Heart left ventricle (tissue), 16 donors: ENCODE results near the gene CARD14. TPM values are rescaled to one million over a fixed set of nuclear protein-coding genes. Genes with fewer than 3 reads are reported as not detected.

Source experiments
- ATAC-seq, 4 donors: fragments of 200-7000 bp; cut with Tn5 transposase; one replicate each; pipeline ENCODE4 v1.9.1; 2020 to 2022; ENCODE audit warnings: moderate library complexity in 4 of 4, mild to moderate bottlenecking in 3 of 4, moderate number of reproducible peaks in 1 of 4
- DNase-seq, 5 donors: peaks; one replicate each; pipeline ENCODE4 v3.0.0-alpha.2; 2020
- H3K27ac ChIP-seq, 12 donors: fragments of 200-600 bp; sonication (generic) in 4 of 12; one replicate each; pipeline versions ENCODE4 v1.5.0 to v1.8.0; 2016 to 2022; ENCODE audit warnings: mild to moderate bottlenecking in 2 of 12
- H3K27me3 ChIP-seq, 9 donors: fragments of 200-600 bp; sonication (generic) in 2 of 9; one replicate each; pipeline versions ENCODE4 v1.5.1 to v1.8.0; 2016 to 2022; ENCODE audit warnings: mild to moderate bottlenecking in 3 of 9
- H3K36me3 ChIP-seq, 9 donors: fragments of 200-600 bp; sonication (generic) in 2 of 9; one replicate each; pipeline versions ENCODE4 v1.5.0 to v1.8.0; 2018 to 2022; ENCODE audit warnings: mild to moderate bottlenecking in 2 of 9
- H3K4me1 ChIP-seq, 12 donors: fragments of 200-600 bp; sonication (generic) in 4 of 12; one replicate each; pipeline versions ENCODE4 v1.5.0 to v1.8.0; 2016 to 2022; ENCODE audit warnings: mild to moderate bottlenecking in 3 of 12
- H3K4me3 ChIP-seq, 12 donors: fragments of 200-600 bp; sonication (generic) in 4 of 12; one replicate each; pipeline versions ENCODE4 v1.5.0 to v1.8.0; 2017 to 2022; ENCODE audit warnings: mild to moderate bottlenecking in 9 of 12, moderate library complexity in 4 of 12
- H3K9me3 ChIP-seq, 12 donors: fragments of 200-600 bp; sonication (generic) in 4 of 12; one replicate each; pipeline versions ENCODE4 v1.5.0 to v1.8.0; 2016 to 2022; ENCODE audit warnings: mild to moderate bottlenecking in 1 of 12
- CTCF ChIP-seq, 12 donors: fragments of 200-600 bp; sonication (generic) in 4 of 12; IDR thresholded peaks; one replicate each; pipeline versions ENCODE4 v1.5.0 to v1.8.0; 2018 to 2022; ENCODE audit warnings: antibody characterized with exemption in 12 of 12, mild to moderate bottlenecking in 5 of 12
- POLR2A ChIP-seq, 2 donors: fragments of 450-650 bp; IDR thresholded peaks; one replicate each; pipeline ENCODE4 v1.6.1; 2017; ENCODE audit warnings: antibody characterized with exemption in 2 of 2, mild to moderate bottlenecking in 2 of 2, moderate library complexity in 2 of 2
- WGBS, 4 donors: extraction: QIAGEN DNeasy Blood & Tissue Kit in 2 of 4; methylation state at CpG; one replicate each; pipeline versions ENCODE4 v1.1.5 to v1.1.7; 2013 to 2018; 5-methylcytosine and 5-hydroxymethylcytosine counted together
- intact Hi-C, 10 donors: fragments of 100-400 bp; cut with DNase I; formaldehyde crosslinking; loops; one replicate each; pipeline versions ENCODE4 v1.11.1 to v1.14.2; 2022
- polyA plus RNA-seq, 2 donors: library from polyadenylated mRNA; stranded (reverse); fragments of 200-250 nt; gene quantifications; one replicate each; pipeline ENCODE4 v1.2.3, GENCODE V29; 2013
- total RNA-seq, 9 donors: library from RNA; depleted of rRNA in 2 of 9; stranded (reverse); fragments of >200 nt in 2 of 9; fragmentation: NEBNext Ultra II Directional in 3 of 9; extraction: Animal tissue kit (Norgen Biotek cat#: 25700) in 3 of 9; gene quantifications; one replicate each; pipeline versions ENCODE4 v1.1.0 to v1.2.4, GENCODE V29; 2016 to 2023
- donor health status: ischemic (EF 13 %, LVEDD 7.1; RV severe dilation, severe dysfunction).
- donor health status: healthy with polysubstance abuse.
- donor health status: DM: no; HTN: yes; CAD: no.
- donor health status: DM: no; HTN: no; CAD: no.
- donor health status: ischemic (EF 25% LVEDD 6.9; RV normal size, moderate dysfunction).
- donor health status: ischemic (EF 25% LVEDD 5.7; RV mildly dilated, moderate dysfunction).
- donor health status: healthy.
- donor health status: DM: yes; HTN: yes; CAD: no.
- donor health status: ischemic (EF 35%, LVEDD 5.7; RV mildly dilated, moderate dysfunction).
- donor health status: nonischemic (EF 11% LVEDD 7.7; RV severe dilation, severe dysfunction).
- donor health status: DM: yes; HTN: yes; CAD: no.
- donor health status: PGD.
- donor health status: ischemic (EF 29% LVEDD 5.4; RV normal size, mild dysfunction).
- donor health status: nonischemic (EF 23%, LVEDD 6.1; RV moderate dilation, normal function).

CARD14 gene
- total and polyA plus RNA-seq, 11 donors, result 0.11 to 0.44 (median 0.19) TPM; not detected in 5

- Histone ChIP-seq H3K9me3 (no peaks in the 10 kb centered on the region), H3K27ac (no peak overlapping the region), H3K4me1 (no peaks in the 10 kb centered on the region), H3K36me3 (peaks cover 0 to 1% (median 0%) of the 10 kb centered on the region in 9 donors), H3K4me3 (no peak overlapping the region), H3K27me3 (no peaks in the 10 kb centered on the region)
- ATAC-seq (peak in 2 of 4 donors; percentile 30 to 52), DNase-seq (no peak)
- TF ChIP-seq POLR2A (IDR thresholded peaks at IDR 0.05), result no peak
- no peak for TF ChIP-seq CTCF (IDR thresholded peaks at IDR 0.05)
- intact Hi-C loops, result no loop called here
- whole genome bisulfite sequencing, 4 donors, result 50 to 59% (median 52%) methylated on average over 15 of the region's 15 CpGs
Measured at GRCh38 chr17:80124351-80124981, 45.4 kb upstream of the CARD14 start.

- intact Hi-C loops, result no loop called here
- Histone ChIP-seq H3K27me3 (no peaks in the 10 kb centered on the region), H3K4me3 (no peak overlapping the region), H3K4me1 (no peaks in the 10 kb centered on the region), H3K9me3 (no peaks in the 10 kb centered on the region), H3K27ac (no peak overlapping the region), H3K36me3 (no peaks in the 10 kb centered on the region)
- 69 to 75% (median 72%) methylated on average over 14 of the region's 14 CpGs for WGBS, 4 donors
- ATAC-seq (no peak), DNase-seq (no peak)
- TF ChIP-seq POLR2A (IDR thresholded peaks at IDR 0.05) (no peak), CTCF (IDR thresholded peaks at IDR 0.05) (no peak)
Measured at GRCh38 chr17:80125656-80126448, 44.0 kb upstream of the CARD14 start.

- no peaks in the 10 kb centered on the region for H3K4me1 ChIP-seq
- WGBS, 4 donors, result 85 to 91% (median 90%) methylated on average over 3 of the region's 3 CpGs
- DNase-seq (no peak), ATAC-seq (no peak)
- no peaks in the 10 kb centered on the region for H3K9me3 ChIP-seq
- H3K4me3 ChIP-seq, result no peak overlapping the region
- H3K27ac ChIP-seq, result no peak overlapping the region
- H3K27me3 ChIP-seq, result no peaks in the 10 kb centered on the region
- TF ChIP-seq POLR2A (IDR thresholded peaks at IDR 0.05) (no peak), CTCF (IDR thresholded peaks at IDR 0.05) (no peak)
- intact Hi-C loops, result no loop called here
- H3K36me3 ChIP-seq, result no peaks in the 10 kb centered on the region
Measured at GRCh38 chr17:80126449-80126715, 43.4 kb upstream of the CARD14 start.

GRCh38 chr17:80129006-80129565 is 40.7 kb upstream of the CARD14 start:
- no peak for DNase-seq
- Histone ChIP-seq H3K4me1 (no peaks in the 10 kb centered on the region), H3K4me3 (no peak overlapping the region), H3K9me3 (no peaks in the 10 kb centered on the region), H3K27ac (no peak overlapping the region), H3K36me3 (peaks cover 0 to 16% (median 10%) of the 10 kb centered on the region in 9 donors), H3K27me3 (no peaks in the 10 kb centered on the region)
- no peak for TF ChIP-seq POLR2A (IDR thresholded peaks at IDR 0.05)
- TF ChIP-seq CTCF (IDR thresholded peaks at IDR 0.05), result no peak
- WGBS, 4 donors, result 40 to 48% (median 46%) methylated on average over 4 of the region's 4 CpGs
- intact Hi-C loops, result no loop called here
- ATAC-seq, result no peak
